Urothelium cell line (cell line): ENCODE data around the gene HPN.

ENCODE experiments used
- DNase-seq: peaks from one replicate; pipeline ENCODE4 v3.0.0; 2011; ENCODE audit warnings: low spot score, mixed read lengths
- FAIRE-seq: peaks from 2 replicates; lab custom pipeline; 2011; peaks lifted over from hg19 to GRCh38; lab: Jason Lieb, UNC

The HPN gene

DNA sequence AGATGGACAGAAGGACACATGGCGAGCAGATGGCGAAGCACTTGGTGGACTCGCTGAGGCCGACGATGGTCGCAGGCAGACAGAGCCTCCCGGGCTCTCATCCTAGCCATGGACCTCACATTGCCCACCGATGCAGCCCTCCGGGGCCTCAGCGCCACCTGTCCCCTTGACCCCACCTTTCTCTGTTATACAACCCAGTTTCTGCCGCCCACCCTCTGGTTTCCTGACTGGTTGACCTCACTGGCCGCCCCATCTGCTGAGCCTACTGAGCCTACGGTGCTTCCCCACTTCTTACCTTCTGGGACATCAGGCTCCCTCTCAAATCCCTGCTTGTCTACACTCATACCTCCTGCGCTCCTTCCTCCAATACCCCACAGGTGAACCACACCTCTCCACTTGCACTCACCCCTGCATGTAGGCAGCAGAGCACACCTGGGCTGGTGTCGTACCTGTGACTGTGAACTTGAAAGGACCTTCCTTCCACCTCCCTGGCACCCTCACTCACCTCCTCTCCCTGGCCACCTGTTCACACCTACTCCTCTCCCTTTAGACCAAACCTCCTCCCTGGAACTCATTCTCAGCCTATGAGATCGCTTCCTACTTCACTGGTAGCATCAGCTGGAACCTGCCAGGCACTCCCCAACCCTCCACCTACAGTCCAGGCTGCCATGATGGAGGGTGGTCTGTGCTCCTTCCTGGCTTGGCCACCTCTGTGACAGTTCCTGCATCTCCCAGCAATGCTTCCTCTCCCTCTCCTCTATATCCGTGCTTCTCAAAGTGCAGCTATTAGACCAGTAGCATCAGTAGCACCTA lies 36.1 kb downstream of the HPN start:
- FAIRE-seq (no peak), DNase-seq (no peak)

DNA sequence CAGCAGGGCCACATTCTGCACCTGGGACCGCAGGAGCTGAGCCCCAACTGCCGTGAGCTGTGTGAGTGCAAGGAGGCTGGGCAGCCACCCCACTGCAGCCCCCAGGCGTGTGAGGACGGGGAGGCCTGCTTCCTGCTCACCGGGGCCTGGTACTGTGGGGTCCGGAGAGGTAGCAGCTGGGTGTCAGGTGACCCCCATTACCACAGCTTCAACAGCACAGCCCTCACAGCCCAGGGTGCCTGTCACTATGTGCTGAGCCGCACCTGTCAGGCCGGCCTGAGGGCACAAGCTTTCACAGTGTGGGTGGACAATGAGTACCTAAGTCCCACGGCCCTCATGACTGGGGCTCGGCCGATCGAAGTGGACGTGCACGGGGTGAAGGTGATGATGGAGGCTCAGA lies 38.3 kb downstream of the HPN start:
- FAIRE-seq (no peak), DNase-seq (no peak)

DNA sequence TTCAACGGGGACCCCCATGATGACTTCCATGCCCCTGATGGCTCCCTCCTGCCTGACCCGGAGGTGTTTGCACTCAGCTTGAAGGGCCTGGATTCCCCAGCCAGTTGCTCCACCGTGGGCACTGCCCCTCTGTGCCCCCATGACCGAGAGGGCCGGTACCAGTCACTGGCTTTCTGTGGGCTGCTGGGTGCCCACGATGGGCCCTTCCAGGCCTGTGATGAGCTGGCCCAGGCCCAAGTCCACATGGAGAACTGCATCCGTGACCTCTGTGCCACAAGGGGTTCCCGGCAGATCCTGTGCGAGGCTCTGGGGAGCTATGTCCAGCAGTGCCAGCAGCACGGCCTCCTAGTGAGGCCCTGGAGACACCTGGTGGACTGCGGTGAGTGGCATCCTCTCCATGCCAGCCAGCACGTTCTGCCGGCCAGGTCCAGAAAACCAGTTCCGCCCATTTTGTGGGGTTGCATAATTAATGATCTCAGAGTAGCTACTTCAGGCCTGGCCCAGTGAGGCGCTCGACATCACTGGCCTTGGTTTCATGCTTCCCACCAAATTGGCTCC lies 39.2 kb downstream of the HPN start:
- FAIRE-seq (no peak), DNase-seq (no peak)

DNA sequence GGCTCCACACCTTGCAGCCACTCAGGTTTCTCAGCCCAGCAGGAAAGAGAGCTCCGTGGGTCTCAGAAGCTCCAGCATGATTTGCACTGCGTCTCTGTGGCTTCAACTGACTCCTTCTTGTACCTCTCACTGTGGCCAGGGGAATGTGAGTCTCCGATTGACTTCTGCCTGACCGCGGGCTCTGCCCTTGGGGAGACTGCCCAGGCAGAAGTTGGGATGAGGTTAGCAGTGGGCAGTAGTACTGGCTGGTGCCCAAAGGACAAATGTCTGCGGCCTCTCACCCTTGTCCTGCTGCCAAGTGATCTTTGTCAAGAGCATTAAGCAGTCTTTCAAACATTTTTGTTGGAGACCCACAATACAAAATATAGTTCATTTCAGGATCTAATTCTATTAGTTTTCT lies 39.7 kb downstream of the HPN start:
- DNase-seq: no peak
- no peak for FAIRE-seq

DNA sequence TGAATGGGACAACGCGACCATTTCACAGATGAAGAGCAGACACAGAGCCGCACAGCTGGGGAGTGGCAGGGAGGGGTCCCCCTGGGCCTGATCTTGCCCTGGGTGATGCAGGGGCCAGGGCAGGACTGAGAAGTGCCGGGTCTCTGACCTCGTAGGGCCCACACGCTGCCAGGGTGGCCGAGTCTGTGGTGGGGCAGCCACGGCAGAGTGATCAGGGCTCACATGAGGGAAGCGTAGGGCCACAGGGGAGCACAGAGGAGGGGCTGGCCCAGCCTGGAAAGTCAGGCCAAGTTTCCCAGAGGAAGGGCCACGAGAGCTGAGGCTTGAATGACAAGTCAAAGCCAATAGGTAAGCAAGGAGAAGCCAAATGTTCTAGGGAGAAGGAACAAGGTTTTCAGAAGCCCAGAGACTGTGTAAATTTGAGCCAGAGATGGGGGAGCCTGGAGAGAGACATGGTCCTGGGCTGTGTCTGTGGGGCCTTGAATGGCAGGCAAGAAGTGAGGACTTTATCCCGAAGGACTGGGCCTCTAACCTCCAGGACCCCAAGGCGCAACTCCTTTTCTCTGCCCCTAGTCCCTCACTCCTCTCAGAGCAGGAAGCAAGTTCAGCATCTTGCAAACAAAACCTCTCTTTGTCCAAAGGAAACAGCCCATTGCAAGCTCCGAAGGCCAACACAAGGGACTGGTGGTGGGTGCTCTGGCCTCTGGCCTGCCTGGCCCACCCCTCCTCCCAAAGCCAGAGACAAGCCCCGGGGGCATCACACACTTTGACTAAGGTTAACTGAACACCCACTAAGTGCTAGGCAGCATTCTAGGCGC lies 42.4 kb downstream of the HPN start:
- DNase-seq (no peak), FAIRE-seq (no peak)

DNA sequence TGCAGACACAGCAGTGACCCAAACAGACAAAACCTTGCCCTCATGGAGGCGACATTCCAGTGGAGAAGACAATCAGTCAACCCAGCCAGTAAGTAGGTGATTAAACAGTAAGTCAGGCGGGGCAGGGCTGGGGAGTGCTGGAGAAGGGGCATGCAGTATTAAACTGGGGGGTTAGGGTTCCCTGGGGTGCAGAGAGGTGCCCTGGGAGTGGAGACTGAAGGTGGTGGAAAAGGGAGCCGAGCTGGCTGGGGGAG lies 42.9 kb downstream of the HPN start:
- no peak for DNase-seq
- peak; percentile 50 for FAIRE-seq

DNA sequence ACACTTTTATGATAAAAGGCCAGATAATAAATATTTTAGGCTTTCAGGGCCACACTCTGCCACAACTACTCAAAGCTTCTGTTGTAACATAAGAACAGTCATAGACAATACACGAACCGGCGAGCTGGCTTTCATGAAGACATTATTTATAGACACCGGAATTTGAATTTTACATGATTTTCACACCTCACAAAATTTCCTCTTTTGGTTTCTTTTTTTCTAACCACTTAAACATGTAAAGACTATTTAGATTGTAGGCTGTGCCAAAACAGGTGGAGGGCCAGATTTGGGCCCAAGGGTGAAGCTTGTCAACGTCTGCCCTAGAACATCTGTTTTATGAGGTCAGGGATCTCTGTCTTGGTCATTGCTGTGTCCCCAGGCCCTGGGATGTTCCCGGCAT lies 44.4 kb downstream of the HPN start:
- no peak for FAIRE-seq
- no peak for DNase-seq

DNA sequence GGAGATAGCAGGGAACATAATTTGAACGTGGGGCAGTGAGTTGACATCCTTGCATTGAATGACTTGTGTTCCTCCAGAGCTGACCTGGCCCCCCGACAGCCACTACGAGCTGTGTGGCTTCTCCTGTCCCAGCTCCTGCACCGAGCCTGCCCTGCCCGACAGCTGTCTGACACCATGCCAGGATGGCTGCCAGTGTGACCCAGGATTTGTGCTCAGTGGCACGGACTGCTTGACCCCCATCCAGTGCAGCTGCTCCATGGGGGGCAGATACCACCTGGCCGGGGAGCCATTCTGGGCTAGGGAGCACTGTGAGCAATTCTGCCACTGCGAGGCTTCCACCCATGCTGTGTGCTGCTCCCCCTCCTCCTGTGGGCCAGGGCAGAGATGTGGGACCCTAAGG lies 44.9 kb downstream of the HPN start:
- no peak for FAIRE-seq
- DNase-seq: no peak

DNA sequence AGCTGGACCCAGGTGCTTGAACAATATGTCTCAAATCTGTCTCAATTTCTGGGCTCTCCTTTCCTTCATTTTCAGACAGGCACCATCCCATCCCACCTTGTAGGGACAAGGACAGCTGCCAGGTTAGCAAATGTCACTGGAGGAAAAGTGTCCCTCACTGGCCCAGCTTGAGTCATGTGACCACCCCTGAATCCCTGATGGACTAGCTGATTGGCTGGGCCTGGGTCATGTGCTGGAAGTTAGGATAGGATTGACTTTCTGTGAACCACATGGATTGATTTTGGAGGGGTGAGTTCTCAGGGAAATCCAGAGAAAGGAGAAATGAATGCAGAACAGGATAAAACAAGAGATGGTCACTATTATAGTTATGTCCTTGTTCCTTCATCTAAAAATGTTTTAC lies 45.9 kb downstream of the HPN start:
- FAIRE-seq (no peak), DNase-seq (no peak)

DNA sequence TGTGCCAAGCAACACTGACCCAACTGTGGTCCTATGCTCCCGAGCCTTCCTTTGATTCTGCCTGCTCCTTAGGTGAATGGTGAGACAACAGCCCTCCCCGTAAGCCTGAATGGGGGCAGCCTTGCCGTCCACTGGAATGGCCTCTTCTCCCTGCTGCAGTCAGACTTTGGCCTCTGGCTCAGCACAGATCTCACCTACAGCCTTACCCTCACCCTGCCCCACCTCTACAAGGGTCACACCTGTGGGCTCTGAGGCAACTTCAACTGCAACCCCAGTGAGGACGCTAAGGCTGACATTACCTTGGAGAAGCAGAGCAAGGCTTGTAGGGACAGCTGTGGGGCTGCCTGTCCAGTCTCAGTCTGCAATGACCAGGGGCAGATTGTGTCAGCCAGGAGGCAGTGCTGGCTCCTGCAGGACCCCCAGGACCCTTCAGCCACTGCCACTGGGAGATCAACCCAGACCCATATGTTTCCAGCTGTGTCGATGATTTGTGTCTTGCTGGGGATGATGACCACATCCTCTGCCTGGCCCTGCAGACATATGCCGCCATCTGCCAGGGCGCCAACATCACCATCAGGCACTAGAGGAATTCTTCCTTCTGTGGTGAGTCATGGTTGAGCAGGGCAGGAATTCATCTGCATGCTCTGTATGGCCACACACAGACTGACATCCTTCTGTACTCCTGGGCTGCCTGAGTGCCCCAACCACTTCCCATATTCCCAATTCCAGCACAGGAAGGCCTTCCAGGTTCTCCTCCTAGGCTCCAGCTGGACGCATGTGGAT lies 46.8 kb downstream of the HPN start:
- DNase-seq: peak; percentile 90
- peak; percentile 98 for FAIRE-seq

DNA sequence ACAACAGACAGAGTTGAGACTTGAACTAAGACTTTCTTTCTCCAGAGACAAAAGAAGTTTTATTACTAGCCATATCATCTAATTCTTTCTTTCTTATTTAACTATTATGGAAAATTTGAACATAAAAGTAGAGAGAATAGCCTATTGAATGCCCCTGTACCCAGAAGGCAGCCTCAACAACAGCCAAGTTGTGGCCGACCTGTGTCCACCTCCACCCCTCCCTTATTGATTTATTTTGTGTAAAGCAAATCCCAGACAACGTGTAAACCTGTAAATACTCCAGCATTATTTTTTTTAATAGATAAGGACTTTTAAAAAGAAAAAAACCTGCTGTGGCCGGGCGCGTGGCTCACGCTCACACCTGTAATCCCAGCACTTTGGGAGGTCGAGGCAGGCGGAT lies 48.0 kb downstream of the HPN start:
- DNase-seq (no peak), FAIRE-seq (no peak)

DNA sequence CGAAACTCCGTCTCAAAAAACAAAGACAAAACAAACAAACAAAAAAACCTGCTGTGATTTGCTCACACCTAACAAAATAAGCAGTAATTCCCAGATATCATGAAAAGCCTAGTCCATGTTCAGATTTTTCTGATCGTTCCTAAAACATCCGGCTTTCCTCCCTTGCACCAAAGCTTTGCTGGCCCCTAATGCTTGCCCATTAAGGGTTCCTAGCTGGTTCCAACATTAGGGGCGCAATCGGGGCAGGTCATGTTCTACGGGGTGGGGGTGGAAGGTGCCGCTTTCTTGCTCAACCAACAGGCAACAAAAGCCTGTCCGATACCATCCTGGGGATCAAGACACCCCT lies 48.6 kb downstream of the HPN start:
- DNase-seq: no peak
- no peak for FAIRE-seq

DNA sequence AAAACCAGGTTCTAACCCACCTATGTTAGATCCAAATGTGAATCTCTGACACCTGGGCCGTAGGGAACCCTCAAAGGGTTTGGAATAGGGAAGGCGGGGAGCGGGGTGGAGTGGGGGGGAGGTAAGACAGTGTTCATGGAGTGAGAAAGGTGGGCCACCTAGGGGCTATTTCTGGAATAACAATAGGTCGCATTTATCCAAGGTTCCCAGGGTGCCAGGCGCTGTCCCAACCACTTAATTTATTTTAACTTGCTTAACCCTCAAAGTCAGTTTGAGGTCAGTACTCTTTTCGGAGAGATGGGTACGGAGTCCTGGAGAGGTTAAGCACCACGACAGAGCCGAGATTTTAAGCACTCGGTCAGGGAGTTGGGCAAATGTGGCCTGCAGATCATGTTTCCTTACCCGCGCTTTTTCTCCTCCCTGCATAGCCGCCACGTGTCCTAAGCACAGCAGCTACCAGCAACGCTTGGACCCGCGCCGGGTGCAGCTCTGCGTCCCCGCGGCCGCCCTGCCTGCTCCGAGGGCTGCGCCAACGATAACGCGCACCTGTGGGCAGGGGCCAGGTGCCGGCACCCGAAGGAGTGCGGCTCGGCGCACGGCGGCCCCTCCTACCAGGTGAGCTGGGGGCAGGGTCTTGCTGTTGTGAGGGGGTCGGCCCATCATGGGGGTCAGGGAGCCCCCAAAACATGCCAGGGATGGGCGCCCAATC lies 49.1 kb downstream of the HPN start:
- FAIRE-seq (no peak), DNase-seq (peak; percentile 78)

DNA sequence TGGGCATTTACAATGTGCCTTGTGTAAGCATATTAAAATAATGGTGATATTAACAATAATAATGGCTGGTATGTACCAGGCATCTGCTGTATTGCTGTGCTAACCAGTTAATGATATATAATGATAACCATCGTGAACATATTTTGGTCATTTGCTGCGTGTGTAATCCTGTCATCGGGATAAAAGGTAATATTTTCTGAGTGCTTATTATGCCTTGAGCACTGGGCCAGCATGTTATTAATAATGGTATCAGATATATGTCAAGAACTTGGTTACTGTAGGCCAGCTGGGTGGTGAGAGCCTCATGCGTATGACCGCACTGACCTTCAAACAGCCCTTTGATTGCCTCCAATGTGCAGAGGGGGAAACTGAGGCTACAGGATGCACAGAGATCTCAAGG lies 51.9 kb downstream of the HPN start:
- DNase-seq: no peak
- no peak for FAIRE-seq

DNA sequence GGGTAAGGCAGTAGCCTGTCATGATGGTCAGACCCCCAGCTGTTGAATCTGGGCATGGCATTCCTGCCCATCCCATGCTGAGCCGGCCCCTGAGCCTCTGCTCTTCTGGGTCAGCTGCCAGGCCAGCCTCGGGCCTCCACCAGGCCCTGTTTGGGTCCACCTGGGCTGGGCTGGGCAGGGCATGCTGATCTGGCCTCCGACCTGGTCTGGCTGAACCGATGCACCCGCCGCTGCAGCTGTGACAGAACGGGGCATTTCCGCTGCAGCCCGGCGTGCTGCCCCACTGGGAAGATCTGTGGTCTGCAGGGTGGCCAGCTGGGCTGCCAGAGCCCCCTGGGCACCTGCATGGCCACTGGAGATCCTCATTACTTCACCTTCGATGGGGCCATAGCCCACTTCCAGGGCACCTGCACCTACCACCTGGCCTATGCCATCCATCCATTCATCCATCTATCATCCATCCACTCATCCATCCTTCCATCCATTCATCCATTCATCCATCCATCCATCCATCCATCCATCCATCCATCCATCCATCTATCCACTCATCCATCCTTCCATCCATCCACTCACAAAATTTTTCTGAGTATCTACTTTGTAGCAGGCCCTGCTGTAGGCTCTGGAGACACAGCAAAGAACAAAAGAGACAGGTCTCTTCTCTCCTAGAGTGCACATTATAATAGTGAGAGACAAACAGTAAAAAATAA lies 52.6 kb downstream of the HPN start:
- FAIRE-seq (no peak), DNase-seq (no peak)

DNA sequence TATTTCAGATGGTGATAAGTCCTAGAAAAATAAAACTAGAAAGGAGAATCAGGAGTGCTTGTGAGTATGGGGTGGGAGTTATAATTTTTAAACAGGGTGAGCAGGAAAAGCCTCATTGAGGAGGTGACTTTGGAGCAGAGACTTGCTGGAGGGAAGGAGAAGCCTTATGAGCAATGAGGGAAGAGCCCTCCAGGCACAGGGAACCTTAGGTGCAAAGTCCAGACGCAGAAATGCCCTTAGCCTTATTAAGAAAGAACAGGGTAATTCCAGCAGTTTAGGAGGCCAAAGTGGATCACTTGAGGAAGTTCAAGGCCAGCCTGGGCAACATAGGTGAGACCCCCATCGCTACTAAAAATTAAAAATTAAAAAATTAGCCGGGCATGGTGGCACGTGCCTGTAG lies 53.1 kb downstream of the HPN start:
- FAIRE-seq: no peak

DNA sequence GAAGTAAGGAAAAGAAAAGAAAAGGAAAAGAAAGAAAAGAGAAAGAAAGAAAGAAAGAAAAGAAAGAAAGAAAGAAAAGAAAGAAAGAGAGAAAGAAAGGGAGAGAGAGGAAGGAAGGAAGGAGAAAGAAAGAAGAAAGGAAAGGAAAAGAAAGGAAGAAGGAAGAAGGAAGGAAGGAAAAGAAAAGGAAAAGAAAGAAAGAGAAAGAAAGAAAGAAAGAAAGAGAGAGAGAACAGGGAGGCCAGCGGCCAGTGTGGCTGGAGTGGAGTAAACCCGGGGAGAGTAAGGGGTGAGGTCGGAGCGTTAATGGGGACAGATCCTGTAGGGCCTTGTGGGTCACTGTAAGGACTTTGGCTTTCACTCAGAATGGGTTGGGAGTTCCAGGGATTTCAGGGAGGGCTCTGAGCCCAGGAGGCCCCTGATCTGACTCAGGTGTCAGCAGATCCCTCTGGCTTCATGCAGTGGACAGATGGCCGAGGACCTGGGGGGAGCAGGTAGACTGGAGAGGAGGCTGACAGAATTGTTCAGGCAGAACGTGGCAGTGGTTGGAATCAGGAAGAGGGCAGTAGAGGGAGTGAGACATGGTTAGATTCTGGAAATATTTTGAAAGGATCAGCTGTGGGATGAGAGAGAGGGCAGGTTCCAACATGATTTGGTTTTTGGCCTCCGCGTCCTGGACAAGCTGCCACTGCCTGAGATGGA lies 54.3 kb downstream of the HPN start:
- DNase-seq (no peak), FAIRE-seq (no peak)

More for the DNA sequence above, 53.1 kb downstream of the HPN start:
- DNase-seq: no peak

DNA sequence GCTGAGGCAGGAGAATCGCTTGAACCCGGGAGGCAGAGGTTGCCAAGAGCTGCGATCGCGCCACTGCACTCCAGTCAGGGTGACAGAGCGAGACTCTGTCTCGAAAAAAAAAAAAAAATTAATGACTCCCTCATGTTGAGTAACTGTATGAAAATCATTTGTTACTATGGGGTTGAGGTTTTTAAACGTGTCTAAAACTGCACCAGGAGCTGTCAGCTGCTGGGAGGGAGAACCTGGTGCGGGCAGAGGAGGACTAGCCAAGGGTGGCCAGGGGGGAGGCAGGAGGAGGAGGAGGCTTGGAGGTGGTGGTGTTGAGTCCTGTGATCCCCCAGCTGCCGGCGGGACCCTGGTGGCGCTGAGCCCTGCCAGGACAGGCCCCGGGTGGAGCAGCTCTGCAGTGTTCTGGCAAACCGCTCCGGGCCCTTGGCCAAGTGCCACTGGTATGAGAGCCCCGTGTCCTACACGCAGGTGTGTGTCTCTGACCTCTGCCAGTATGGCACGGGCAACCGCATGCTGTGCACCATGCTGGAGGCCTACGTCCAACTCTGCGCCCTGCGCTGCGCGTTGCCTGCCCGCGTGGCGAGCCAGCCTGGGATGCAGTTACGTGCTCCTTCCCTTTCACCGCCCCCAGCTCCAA lies 57.0 kb downstream of the HPN start:
- DNase-seq: no peak
- FAIRE-seq: no peak

DNA sequence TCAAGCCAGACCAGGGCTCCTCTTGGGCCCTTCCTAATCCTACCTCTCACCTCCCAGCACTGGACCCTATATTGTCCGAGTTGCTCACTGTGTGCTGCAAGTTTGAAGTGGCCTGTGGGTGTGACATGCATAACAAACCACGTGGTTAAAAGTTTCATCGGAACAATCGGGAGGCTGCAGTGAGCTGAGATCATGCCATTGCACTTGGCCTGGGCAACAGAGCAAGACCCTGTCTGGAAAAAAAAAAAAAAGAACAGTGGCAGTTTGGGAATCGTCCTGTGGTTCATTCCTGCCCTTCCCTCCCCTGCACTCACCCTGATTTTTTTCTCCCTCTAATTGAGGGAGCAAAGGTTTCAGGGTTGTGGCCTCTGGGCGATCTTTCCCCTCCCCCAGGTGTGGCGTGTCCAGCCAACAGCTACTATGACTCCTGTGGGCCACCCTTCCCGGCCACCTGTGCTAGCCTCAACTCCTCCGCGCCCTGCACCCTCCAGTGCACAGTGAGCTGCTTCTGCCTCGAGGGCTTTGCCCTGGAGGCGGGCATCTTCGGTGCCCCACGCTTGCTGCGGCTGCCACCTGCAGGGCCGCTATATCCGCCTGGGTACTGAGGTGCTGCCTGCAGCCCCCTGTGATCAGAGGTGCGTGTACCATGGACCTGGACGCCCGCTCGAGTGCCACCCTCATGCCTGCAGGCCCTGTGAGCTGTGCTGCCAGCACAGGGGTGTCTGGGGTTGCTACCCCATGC lies 57.8 kb downstream of the HPN start:
- no peak for FAIRE-seq
- no peak for DNase-seq
